ENCODE results near the gene PPP1R1C. TPM values are rescaled to one million over a fixed set of nuclear protein-coding genes. Genes with fewer than 3 reads are reported as not detected.

The PPP1R1C gene
- total and polyA plus RNA-seq, 2 donors (not counting 1 experiment from before 2014, with no cell fraction given), result not detected

DNA sequence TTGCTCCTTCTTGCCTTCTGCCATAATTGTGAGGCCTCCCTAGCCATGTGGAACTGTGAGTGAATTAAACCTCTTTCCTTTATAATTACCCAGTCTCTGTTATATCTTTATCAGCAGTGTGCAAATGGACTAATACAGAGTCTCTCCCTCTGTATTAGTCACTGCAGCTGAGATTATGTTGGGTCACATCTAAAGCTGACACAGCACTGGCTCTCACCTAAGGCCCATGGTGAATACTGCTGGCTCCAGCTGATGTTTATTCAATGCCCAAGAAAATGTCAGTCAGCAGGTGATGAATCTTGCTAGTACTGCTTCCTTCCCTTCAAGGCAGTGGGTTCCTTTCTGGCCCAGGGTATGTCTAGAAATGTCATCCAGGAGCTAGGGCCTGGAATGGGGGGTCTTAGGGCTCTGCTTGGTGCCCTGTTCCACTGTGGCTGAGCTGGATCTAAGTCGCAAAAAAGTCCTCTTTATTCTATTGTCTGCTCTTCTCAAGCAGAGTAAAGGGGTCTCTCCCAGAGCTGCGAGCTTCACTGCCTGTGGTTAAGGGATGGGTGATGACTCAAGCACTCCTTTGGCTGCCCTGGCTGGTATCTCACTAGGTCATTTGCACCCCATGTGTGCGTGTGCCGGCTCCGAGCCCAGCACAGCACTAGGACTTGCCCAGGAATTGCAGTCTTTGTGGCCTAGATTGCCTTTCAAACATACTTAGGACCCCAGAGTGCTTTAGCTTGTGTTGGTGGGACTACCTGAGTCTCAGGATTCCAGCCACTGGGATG, 29.9 kb downstream of the PPP1R1C start:
- Mint-ChIP-seq H3K27me3 (peaks cover 18% of the 10 kb centered on the region), H3K4me1 (peaks cover 2% of the 10 kb centered on the region), H3K9me3 (ENCODE audit: insufficient read depth) (peaks cover 16% of the 10 kb centered on the region), H3K4me3 (no peak overlapping the region), H3K27ac (no peak overlapping the region)
- H3K4me1 ChIP-seq (ENCODE audit: control insufficient read depth in 2 of 2, insufficient read depth in 2 of 2, low read length in 2 of 2), result no peaks in the 10 kb centered on the region
- H3K4me2 ChIP-seq (replicated peaks; ENCODE audit: low read depth, low read length, poor library complexity, severe bottlenecking), result no peak overlapping the region
- H3K27me3 ChIP-seq (replicated peaks in 1 of 4; ENCODE audit: control extremely low read depth in 1 of 4, control insufficient read depth in 3 of 4, insufficient read depth in 4 of 4, low read length in 3 of 4), result no peaks in the 10 kb centered on the region
- H3K9me3 ChIP-seq (ENCODE audit: control extremely low read depth in 1 of 3, control insufficient read depth in 2 of 3, insufficient read depth in 1 of 3, low read length in 2 of 3), result peaks cover 0 to 8% (median 1%) of the 10 kb centered on the region in 3 donors
- no peak overlapping the region for H3K27ac ChIP-seq (ENCODE audit: low read length in 2 of 2)
- no peaks in the 10 kb centered on the region for H4K20me1 ChIP-seq (ENCODE audit: control insufficient read depth, insufficient read depth, low read length, poor library complexity, severe bottlenecking)
- no peaks in the 10 kb centered on the region for H3K79me2 ChIP-seq (ENCODE audit: control insufficient read depth, insufficient read depth, low read length)
- no peak overlapping the region for H3K9ac ChIP-seq (ENCODE audit: low read length)
- no peaks in the 10 kb centered on the region for H3K36me3 ChIP-seq (replicated peaks in 1 of 2; ENCODE audit: control extremely low read depth in 1 of 2, control insufficient read depth in 1 of 2, extremely low read depth in 1 of 2, insufficient read depth in 2 of 2, low read length in 1 of 2)
- ChIA-PET CTCF (no interaction called here), POLR2A (no interaction called here)
- TF ChIP-seq, protein P1, sequence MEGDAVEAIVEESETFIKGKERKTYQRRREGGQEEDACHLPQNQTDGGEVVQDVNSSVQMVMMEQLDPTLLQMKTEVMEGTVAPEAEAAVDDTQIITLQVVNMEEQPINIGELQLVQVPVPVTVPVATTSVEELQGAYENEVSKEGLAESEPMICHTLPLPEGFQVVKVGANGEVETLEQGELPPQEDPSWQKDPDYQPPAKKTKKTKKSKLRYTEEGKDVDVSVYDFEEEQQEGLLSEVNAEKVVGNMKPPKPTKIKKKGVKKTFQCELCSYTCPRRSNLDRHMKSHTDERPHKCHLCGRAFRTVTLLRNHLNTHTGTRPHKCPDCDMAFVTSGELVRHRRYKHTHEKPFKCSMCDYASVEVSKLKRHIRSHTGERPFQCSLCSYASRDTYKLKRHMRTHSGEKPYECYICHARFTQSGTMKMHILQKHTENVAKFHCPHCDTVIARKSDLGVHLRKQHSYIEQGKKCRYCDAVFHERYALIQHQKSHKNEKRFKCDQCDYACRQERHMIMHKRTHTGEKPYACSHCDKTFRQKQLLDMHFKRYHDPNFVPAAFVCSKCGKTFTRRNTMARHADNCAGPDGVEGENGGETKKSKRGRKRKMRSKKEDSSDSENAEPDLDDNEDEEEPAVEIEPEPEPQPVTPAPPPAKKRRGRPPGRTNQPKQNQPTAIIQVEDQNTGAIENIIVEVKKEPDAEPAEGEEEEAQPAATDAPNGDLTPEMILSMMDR (IDR thresholded peaks at IDR 0.05), result no peak
- TF ChIP-seq EZH2 (IDR thresholded peaks at IDR 0.05; ENCODE audit: borderline replicate concordance, insufficient read depth, low read depth, low read length, poor library complexity, severe bottlenecking), result no peak
- DNase-seq, result no peak
- H3K4me3 ChIP-seq (ENCODE audit: control extremely low read depth in 1 of 5, extremely low read depth in 1 of 5, insufficient read depth in 1 of 5, low read depth in 2 of 5, low read length in 4 of 5), result no peak overlapping the region
- no peak overlapping the region for H2AFZ ChIP-seq (ENCODE audit: insufficient read depth, low read depth, low read length, poor library complexity, severe bottlenecking)
- intact Hi-C loops (cut with micrococcal nuclease), result no loop called here
- no peak for ATAC-seq (ENCODE audit: low read depth)
- WGBS (ENCODE audit: insufficient coverage), result 95% methylated on average over 4 of the region's 5 CpGs

DNA sequence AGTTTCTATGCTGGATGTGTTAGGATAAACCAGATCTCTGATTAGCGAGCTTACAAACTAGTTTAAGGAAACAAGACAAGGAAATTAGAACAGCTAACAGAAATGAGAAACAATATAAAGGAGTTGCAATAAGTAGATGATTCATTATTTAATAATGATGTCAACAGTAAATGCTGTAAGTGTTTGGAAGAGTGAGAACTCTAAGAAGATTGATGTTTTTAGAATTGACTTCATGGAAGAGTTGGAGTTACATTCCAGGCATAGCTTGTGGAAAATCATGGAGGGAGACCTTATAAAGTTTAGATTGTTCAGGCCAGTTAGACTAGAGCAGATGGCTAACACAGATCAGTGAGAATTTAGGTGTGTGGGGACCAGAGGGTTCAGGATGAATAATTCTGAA, 32.6 kb downstream of the PPP1R1C start:
- Mint-ChIP-seq H3K4me1 (peaks cover 6% of the 10 kb centered on the region), H3K9me3 (ENCODE audit: insufficient read depth) (peaks cover 15% of the 10 kb centered on the region), H3K27ac (no peak overlapping the region), H3K4me3 (no peak overlapping the region), H3K27me3 (peaks cover 9% of the 10 kb centered on the region)
- Histone ChIP-seq H3K79me2 (ENCODE audit: control insufficient read depth, insufficient read depth, low read length) (no peaks in the 10 kb centered on the region), H3K27me3 (replicated peaks in 1 of 4; ENCODE audit: control extremely low read depth in 1 of 4, control insufficient read depth in 3 of 4, insufficient read depth in 4 of 4, low read length in 3 of 4) (no peaks in the 10 kb centered on the region), H3K4me2 (replicated peaks; ENCODE audit: low read depth, low read length, poor library complexity, severe bottlenecking) (no peak overlapping the region), H3K4me1 (ENCODE audit: control insufficient read depth in 2 of 2, insufficient read depth in 2 of 2, low read length in 2 of 2) (no peaks in the 10 kb centered on the region), H4K20me1 (ENCODE audit: control insufficient read depth, insufficient read depth, low read length, poor library complexity, severe bottlenecking) (no peaks in the 10 kb centered on the region), H3K4me3 (ENCODE audit: control extremely low read depth in 1 of 5, extremely low read depth in 1 of 5, insufficient read depth in 1 of 5, low read depth in 2 of 5, low read length in 4 of 5) (no peak overlapping the region), H3K27ac (ENCODE audit: low read length in 2 of 2) (no peak overlapping the region), H2AFZ (ENCODE audit: insufficient read depth, low read depth, low read length, poor library complexity, severe bottlenecking) (no peak overlapping the region), H3K9ac (ENCODE audit: low read length) (no peak overlapping the region), H3K36me3 (replicated peaks in 1 of 2; ENCODE audit: control extremely low read depth in 1 of 2, control insufficient read depth in 1 of 2, extremely low read depth in 1 of 2, insufficient read depth in 2 of 2, low read length in 1 of 2) (no peaks in the 10 kb centered on the region), H3K9me3 (ENCODE audit: control extremely low read depth in 1 of 3, control insufficient read depth in 2 of 3, insufficient read depth in 1 of 3, low read length in 2 of 3) (peaks cover 0 to 8% (median 4%) of the 10 kb centered on the region in 3 donors)
- no peak for DNase-seq
- ChIA-PET POLR2A (no interaction called here), CTCF (no interaction called here)
- intact Hi-C loops (cut with micrococcal nuclease), result no loop called here
- no CpG with 5 or more reads among the region's 1 CpG for WGBS (ENCODE audit: insufficient coverage)
- no peak for TF ChIP-seq EZH2 (IDR thresholded peaks at IDR 0.05; ENCODE audit: borderline replicate concordance, insufficient read depth, low read depth, low read length, poor library complexity, severe bottlenecking)
- TF ChIP-seq, protein P1 (IDR thresholded peaks at IDR 0.05), result no peak
- ATAC-seq (ENCODE audit: low read depth), result no peak
